DOHH2 (cell line): ENCODE results near the gene TNPO3.
"Not testable (repeated sequence)": the region's sequence is repeated elsewhere in the genome, so short reads cannot be mapped to it uniquely, and the experiment has no call there.

ENCODE experiments used
- H3F3A ChIP-seq: fragments of 200-600 bp; sonication (generic), shearing (Covaris generic); 2 replicates; pipeline ENCODE4 v1.6.0; 2016; ENCODE audit warnings: antibody characterized with exemption, mild to moderate bottlenecking; ENCODE audit not compliant: control insufficient read depth, insufficient read depth
- H3K27ac ChIP-seq: fragments of 200-600 bp; sonication (generic); 2 replicates; pipeline ENCODE4 v1.5.1; 2014; ENCODE audit warnings: low read depth, mild to moderate bottlenecking, low read length, moderate library complexity
- H3K27me3 ChIP-seq: fragments of 200-600 bp; sonication (generic); 2 replicates; pipeline ENCODE4 v1.6.1; 2014; ENCODE audit warnings: mild to moderate bottlenecking, low read length, mixed read lengths; ENCODE audit not compliant: control insufficient read depth
- H3K36me3 ChIP-seq: fragments of 200-600 bp; sonication (generic); 2 replicates; pipeline ENCODE4 v1.6.1; 2014; ENCODE audit warnings: mild to moderate bottlenecking, low read length, moderate library complexity, mixed read lengths; ENCODE audit not compliant: control insufficient read depth
- H3K4me1 ChIP-seq: fragments of 200-600 bp; sonication (generic); 2 replicates; pipeline ENCODE4 v1.6.1; 2014; ENCODE audit warnings: mild to moderate bottlenecking, low read length, mixed read lengths; ENCODE audit not compliant: control insufficient read depth
- H3K4me2 ChIP-seq: fragments of 200-600 bp; sonication (generic); 2 replicates; pipeline ENCODE4 v1.6.0; 2014; ENCODE audit warnings: mild to moderate bottlenecking, low read length, moderate library complexity
- H3K4me3 ChIP-seq: fragments of 200-600 bp; sonication (generic); 2 replicates; pipeline ENCODE4 v1.5.1; 2014; ENCODE audit warnings: mild to moderate bottlenecking, low read length, mixed read lengths
- H3K79me2 ChIP-seq: fragments of 200-600 bp; sonication (generic); 2 replicates; pipeline ENCODE4 v1.6.1; 2014; ENCODE audit warnings: mild to moderate bottlenecking, low read length, mixed read lengths; ENCODE audit not compliant: control insufficient read depth
- H3K9me2 ChIP-seq: fragments of 200-600 bp; sonication (generic); replicated peaks from 2 replicates; pipeline ENCODE4 v1.6.1; 2014; ENCODE audit warnings: mild to moderate bottlenecking, low read length, mixed read lengths; ENCODE audit not compliant: control insufficient read depth
- H3K9me3 ChIP-seq: fragments of 200-600 bp; sonication (generic); 2 replicates; pipeline ENCODE4 v1.6.1; 2014; ENCODE audit warnings: antibody characterized with exemption, low read length, mixed read lengths; ENCODE audit not compliant: control insufficient read depth, insufficient read depth
- H4K20me1 ChIP-seq: fragments of 200-600 bp; sonication (generic); 2 replicates; pipeline ENCODE4 v1.6.0; 2014; ENCODE audit warnings: low read depth, mild to moderate bottlenecking, antibody characterized with exemption, low read length, moderate library complexity; ENCODE audit not compliant: control insufficient read depth, insufficient read depth
- CTCF ChIP-seq: fragments of 200-600 bp; sonication (generic); IDR thresholded peaks from one replicate; pipeline ENCODE4 v1.5.1; 2014; ENCODE audit warnings: antibody characterized with exemption, mild to moderate bottlenecking, low read depth, low read length; ENCODE audit not compliant: poor library complexity, severe bottlenecking
- EZH2phosphoT487 ChIP-seq: fragments of 200-600 bp; sonication (generic); IDR thresholded peaks from 2 replicates; pipeline ENCODE4 v1.6.1; 2017; ENCODE audit warnings: borderline replicate concordance, mild to moderate bottlenecking, antibody characterized with exemption, low read length, moderate library complexity, mixed read lengths

Gene TNPO3

GRCh38 chr7:128945668-128946366, 109.1 kb downstream of the TNPO3 start:
- TF ChIP-seq CTCF (no peak), EZH2phosphoT487 (no peak)
- H3K36me3 ChIP-seq: peaks cover 7% of the 10 kb centered on the region; the same call in 1 of the 2 replicates

GRCh38 chr7:128944487-128945236, 110.2 kb downstream of the TNPO3 start:
- H3K4me1 ChIP-seq: peaks cover 23% of the 10 kb centered on the region
- H4K20me1 ChIP-seq: no peaks in the 10 kb centered on the region; the same call in 1 of the 2 replicates
- no peaks in the 10 kb centered on the region for H3K27me3 ChIP-seq
- peaks cover 7% of the 10 kb centered on the region; the same call in 1 of the 2 replicates for H3K36me3 ChIP-seq
- H3K9me2 ChIP-seq: no peaks in the 10 kb centered on the region
- H3F3A ChIP-seq: peaks cover 11% of the 10 kb centered on the region
- no peak overlapping the region for H3K4me3 ChIP-seq
- no peaks in the 10 kb centered on the region for H3K79me2 ChIP-seq
- no peak overlapping the region for H3K27ac ChIP-seq
- no peaks in the 10 kb centered on the region for H3K9me3 ChIP-seq
- TF ChIP-seq EZH2phosphoT487 (no peak), CTCF (no peak)
- H3K4me2 ChIP-seq: no peak overlapping the region

More at GRCh38 chr7:128945668-128946366, 109.1 kb downstream of the TNPO3 start:
- H3K27me3 ChIP-seq: no peaks in the 10 kb centered on the region
- H3K79me2 ChIP-seq: no peaks in the 10 kb centered on the region
- H3K27ac ChIP-seq: no peak overlapping the region
- no peak overlapping the region for H3K4me2 ChIP-seq
- H3K4me1 ChIP-seq: peaks cover 12% of the 10 kb centered on the region
- H4K20me1 ChIP-seq: no peaks in the 10 kb centered on the region; the same call in 1 of the 2 replicates
- peaks cover 8% of the 10 kb centered on the region for H3F3A ChIP-seq
- H3K4me3 ChIP-seq: no peak overlapping the region
- no peaks in the 10 kb centered on the region for H3K9me2 ChIP-seq
- H3K9me3 ChIP-seq: no peaks in the 10 kb centered on the region

- not testable (repeated sequence) for H3K4me2 ChIP-seq, H3K9me3 ChIP-seq, H3K9me2 ChIP-seq, H4K20me1 ChIP-seq, H3K4me3 ChIP-seq, H3K36me3 ChIP-seq, H3K79me2 ChIP-seq, H3K27ac ChIP-seq, H3K27me3 ChIP-seq
- peaks cover 37% of the 10 kb centered on the region for H3K4me1 ChIP-seq
- peaks cover 11% of the 10 kb centered on the region for H3F3A ChIP-seq
Measured at GRCh38 chr7:128943251-128943650, 111.7 kb downstream of the TNPO3 start.

GRCh38 chr7:128941946-128942526, 112.9 kb downstream of the TNPO3 start:
- peaks cover 13% of the 10 kb centered on the region for H3F3A ChIP-seq
- no peaks in the 10 kb centered on the region; the same call in 1 of the 2 replicates for H3K36me3 ChIP-seq
- H3K4me1 ChIP-seq: peaks cover 43% of the 10 kb centered on the region
- no peaks in the 10 kb centered on the region; the same call in 1 of the 2 replicates for H4K20me1 ChIP-seq
- peaks cover 17% of the 10 kb centered on the region for H3K27me3 ChIP-seq
- no peak overlapping the region for H3K4me3 ChIP-seq
- no peaks in the 10 kb centered on the region for H3K9me2 ChIP-seq
- H3K4me2 ChIP-seq: no peak overlapping the region
- no peak overlapping the region for H3K27ac ChIP-seq
- H3K79me2 ChIP-seq: peaks cover 10% of the 10 kb centered on the region
- H3K9me3 ChIP-seq: no peaks in the 10 kb centered on the region
- TF ChIP-seq EZH2phosphoT487: no peak
- no peak for TF ChIP-seq CTCF
